Stomach (tissue), 9 donors: ENCODE data around the gene GBE1. TPM values are rescaled to one million over a fixed set of nuclear protein-coding genes. Genes with fewer than 3 reads are reported as not detected.

Source experiments
- DNase-seq, 2 donors: peaks; one replicate each; pipeline versions ENCODE4 v3.0.0 to v3.0.0-alpha.2; 2013 to 2019
- H3K27ac ChIP-seq, 5 donors: fragments of 200-600 bp in 4 of 5; sonication (generic) in 4 of 5; one replicate each; pipeline ENCODE4 v1.5.1; 2013 to 2019; ENCODE audit warnings: mild to moderate bottlenecking in 1 of 5, moderate library complexity in 1 of 5
- H3K27me3 ChIP-seq, 3 donors: fragments of 200-600 bp; sonication (generic); one replicate each; pipeline ENCODE4 v1.5.1; 2017 to 2019; ENCODE audit warnings: mixed run types in 1 of 3
- H3K36me3 ChIP-seq, 4 donors: fragments of 200-600 bp; sonication (generic); 1 replicate in 3 of 4; 2 replicates in 1 of 4; pipeline ENCODE4 v1.5.1; 2016 to 2019
- H3K4me1 ChIP-seq, 4 donors: fragments of 200-600 bp; sonication (generic); one replicate each; pipeline ENCODE4 v1.5.1; 2016 to 2019
- H3K4me3 ChIP-seq, 4 donors: fragments of 200-600 bp; sonication (generic) in 3 of 4; one replicate each; pipeline ENCODE4 v1.5.1; 2016 to 2019; ENCODE audit warnings: mild to moderate bottlenecking in 1 of 4
- H3K9me3 ChIP-seq, 4 donors: fragments of 200-600 bp; sonication (generic); one replicate each; pipeline ENCODE4 v1.5.1; 2016 to 2019
- CTCF ChIP-seq, 7 experiments: fragments of 450-650 bp in 4 of 7; fragments of 200-600 bp in 3 of 7; sonication (generic) in 3 of 7; IDR thresholded peaks; one replicate each; pipeline ENCODE4 v1.5.1; 2016 to 2019; ENCODE audit warnings: antibody characterized with exemption in 7 of 7, control low read depth in 2 of 7, mild to moderate bottlenecking in 1 of 7
- EP300 ChIP-seq: sonication (generic); formaldehyde crosslinking; IDR thresholded peaks from one replicate; pipeline ENCODE4 v1.6.1; 2017; ENCODE audit warnings: antibody characterized with exemption
- POLR2A ChIP-seq, 4 donors: fragments of 450-650 bp; IDR thresholded peaks; one replicate each; pipeline ENCODE4 v1.6.1; 2016; ENCODE audit warnings: antibody characterized with exemption in 4 of 4, control low read depth in 2 of 4, mild to moderate bottlenecking in 1 of 4, moderate library complexity in 1 of 4
- POLR2AphosphoS5 ChIP-seq, 3 donors: sonication (generic); formaldehyde crosslinking; IDR thresholded peaks; one replicate each; pipeline ENCODE4 v1.6.1; 2016; ENCODE audit warnings: antibody characterized with exemption in 3 of 3
- WGBS, 5 donors: extraction: QIAGEN DNeasy Blood & Tissue Kit in 3 of 5; methylation state at CpG; one replicate each; pipeline versions ENCODE4 v1.1.5 to v1.1.7; 2013 to 2018; 5-methylcytosine and 5-hydroxymethylcytosine counted together
- intact Hi-C: fragments of 100-400 bp; cut with DNase I; formaldehyde crosslinking; loops from one replicate; pipeline ENCODE4 v1.15.1; 2023; ENCODE audit warnings: low total_unique reads
- polyA plus RNA-seq, 3 donors: library from polyadenylated mRNA; stranded (reverse); fragments of 200-250 nt; gene quantifications; one replicate each; pipeline ENCODE4 v1.2.3, GENCODE V29; 2013
- small RNA-seq, 4 donors: library from RNA; depleted of rRNA; stranded (forward); fragments of <200 nt; gene quantifications; one replicate each; pipeline ENCODE3, GENCODE V24; 2016
- total RNA-seq, 5 donors: library from RNA; depleted of rRNA; stranded (reverse); fragments of >200 nt; gene quantifications; one replicate each; pipeline versions ENCODE4 v1.1.0 to v1.2.3, GENCODE V29; 2014 to 2016
- donor health status: healthy with polysubstance abuse.
- donor health status: Bipolar disorder and iron deficiency.
- donor health status: healthy.

GBE1 gene
- total and polyA plus RNA-seq, 8 donors = 8.2 to 57.1 (median 11.6) TPM

GRCh38 chr3:81440661-81441060 lies 320.8 kb downstream of the GBE1 start:
- TF ChIP-seq POLR2A (IDR thresholded peaks at IDR 0.05) = no peak
- no peak for TF ChIP-seq CTCF (IDR thresholded peaks at IDR 0.05)
- no peak for TF ChIP-seq EP300
- TF ChIP-seq POLR2AphosphoS5 (IDR thresholded peaks at IDR 0.05) = no peak
- Histone ChIP-seq H3K4me1 (no peaks in the 10 kb centered on the region), H3K27ac (no peak overlapping the region), H3K4me3 (no peak overlapping the region), H3K27me3 (no peaks in the 10 kb centered on the region), H3K9me3 (no peaks in the 10 kb centered on the region), H3K36me3 (no peaks in the 10 kb centered on the region)
- intact Hi-C loops = no loop called here
- DNase-seq = no peak
- WGBS, 5 donors = 72 to 80% (median 78%) methylated on average over 3 of the region's 3 CpGs

Small RNA genes within 50 kb of the gene (small RNA-seq; reads per million reads assigned to genes)
- gene AC017015.1 (0 reads per million in 4 donors), gene RNU2-28P (0 reads per million in 4 donors)
